ENCODE measurements around the gene CRLF3. TPM values are rescaled to one million over a fixed set of nuclear protein-coding genes. Genes with fewer than 3 reads are reported as not detected.

The CRLF3 gene
- total RNA-seq, 1 donor from 2014 or later = 14.1 TPM

- H3K4me3 Mint-ChIP-seq = no peak overlapping the region
- no peak for DNase-seq (ENCODE audit: low read depth, low spot score)
- H3K9me3 Mint-ChIP-seq = peaks cover 2% of the 10 kb centered on the region
- no peaks in the 10 kb centered on the region for H3K27me3 Mint-ChIP-seq (ENCODE audit: low read depth)
- no peak overlapping the region for H3K27ac Mint-ChIP-seq (ENCODE audit: unreplicated experiment)
- no peaks in the 10 kb centered on the region for H3K4me1 Mint-ChIP-seq
- no peak for TF ChIP-seq CTCF (conservative IDR thresholded peaks at IDR 0.05)
- H3K36me3 Mint-ChIP-seq (ENCODE audit: low read depth) = peaks cover 22% of the 10 kb centered on the region
Measured at GRCh38 chr17:30796016-30796415, 28.5 kb downstream of the CRLF3 start.

GRCh38 chr17:30794372-30794771 is 30.1 kb downstream of the CRLF3 start:
- no peak for DNase-seq (ENCODE audit: low read depth, low spot score)
- Mint-ChIP-seq H3K27ac (ENCODE audit: unreplicated experiment) (no peak overlapping the region), H3K9me3 (peaks cover 2% of the 10 kb centered on the region), H3K36me3 (ENCODE audit: low read depth) (peaks cover 20% of the 10 kb centered on the region), H3K4me1 (no peaks in the 10 kb centered on the region), H3K27me3 (ENCODE audit: low read depth) (peaks cover 2% of the 10 kb centered on the region), H3K4me3 (no peak overlapping the region)
- TF ChIP-seq CTCF (conservative IDR thresholded peaks at IDR 0.05) = no peak

- no peak overlapping the region for H3K27ac Mint-ChIP-seq (ENCODE audit: unreplicated experiment)
- H3K4me1 Mint-ChIP-seq = no peaks in the 10 kb centered on the region
- H3K4me3 Mint-ChIP-seq = peak overlapping the region; percentile 24
- no peak for DNase-seq (ENCODE audit: low read depth, low spot score)
- peaks cover 2% of the 10 kb centered on the region for H3K9me3 Mint-ChIP-seq
- TF ChIP-seq CTCF (conservative IDR thresholded peaks at IDR 0.05) = no peak
- H3K27me3 Mint-ChIP-seq (ENCODE audit: low read depth) = peaks cover 2% of the 10 kb centered on the region
- H3K36me3 Mint-ChIP-seq (ENCODE audit: low read depth) = peaks cover 26% of the 10 kb centered on the region
Measured at GRCh38 chr17:30793282-30793977, 31.1 kb downstream of the CRLF3 start.

GRCh38 chr17:30790279-30790678 is 34.2 kb downstream of the CRLF3 start:
- no peak for TF ChIP-seq CTCF (conservative IDR thresholded peaks at IDR 0.05)
- H3K27ac Mint-ChIP-seq (ENCODE audit: unreplicated experiment) = no peak overlapping the region
- H3K4me3 Mint-ChIP-seq = no peak overlapping the region

GRCh38 chr17:30788918-30789317 is 35.6 kb downstream of the CRLF3 start:
- peaks cover 2% of the 10 kb centered on the region for H3K27me3 Mint-ChIP-seq (ENCODE audit: low read depth)

More at GRCh38 chr17:30790279-30790678, 34.2 kb downstream of the CRLF3 start:
- no peak for DNase-seq (ENCODE audit: low read depth, low spot score)
- H3K27me3 Mint-ChIP-seq (ENCODE audit: low read depth) = peaks cover 2% of the 10 kb centered on the region
- H3K4me1 Mint-ChIP-seq = no peaks in the 10 kb centered on the region
- no peaks in the 10 kb centered on the region for H3K9me3 Mint-ChIP-seq
- peaks cover 21% of the 10 kb centered on the region for H3K36me3 Mint-ChIP-seq (ENCODE audit: low read depth)

More at GRCh38 chr17:30788918-30789317, 35.6 kb downstream of the CRLF3 start:
- Mint-ChIP-seq H3K4me1 (no peaks in the 10 kb centered on the region), H3K4me3 (no peak overlapping the region), H3K27ac (ENCODE audit: unreplicated experiment) (no peak overlapping the region), H3K36me3 (ENCODE audit: low read depth) (peaks cover 18% of the 10 kb centered on the region), H3K9me3 (no peaks in the 10 kb centered on the region)
- DNase-seq (ENCODE audit: low read depth, low spot score) = no peak
- no peak for TF ChIP-seq CTCF (conservative IDR thresholded peaks at IDR 0.05)

Data from neural crest cell (in vitro differentiated cells).